Measurements from ENCODE around the gene LUC7L3.
A peak's percentile ranks its signal among the peaks of the same experiment; 100 is the strongest.

Gene LUC7L3

DNA sequence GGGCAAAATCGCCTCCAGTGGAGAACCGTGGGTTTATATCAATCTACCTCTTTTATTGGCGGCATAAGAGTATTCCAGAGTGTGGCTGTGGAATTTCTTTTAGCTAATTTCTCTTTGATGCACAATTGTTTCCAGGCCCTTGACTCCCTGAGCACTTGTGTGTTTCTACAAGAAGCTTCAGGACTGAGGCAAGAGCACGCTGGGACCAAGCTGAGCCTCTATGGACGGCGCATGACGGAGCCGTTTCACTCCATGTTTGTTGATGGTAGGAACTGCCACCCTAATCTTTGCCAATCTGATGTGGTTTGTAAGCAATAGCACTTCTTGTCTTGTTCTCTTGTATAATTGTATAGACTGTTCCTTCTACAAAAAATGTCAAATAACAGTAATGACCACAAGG, 59.1 kb downstream of the LUC7L3 start:
- Mint-ChIP-seq H3K27me3 (ENCODE audit: low read depth, poor library complexity) (peaks cover 3% of the 10 kb centered on the region), H3K36me3 (ENCODE audit: low read depth) (no peaks in the 10 kb centered on the region), H3K4me3 (no peak overlapping the region), H3K4me1 (peaks cover 5% of the 10 kb centered on the region), H3K27ac (no peak overlapping the region), H3K9me3 (no peaks in the 10 kb centered on the region)
- TF ChIP-seq CTCF (IDR thresholded peaks at IDR 0.05) = no peak
- DNase-seq = no peak

GRCh38 chr17:50778988-50779387, 59.6 kb downstream of the LUC7L3 start:
- Mint-ChIP-seq H3K4me3 (no peak overlapping the region), H3K27ac (no peak overlapping the region), H3K36me3 (ENCODE audit: low read depth) (no peaks in the 10 kb centered on the region), H3K9me3 (no peaks in the 10 kb centered on the region), H3K4me1 (peaks cover 5% of the 10 kb centered on the region), H3K27me3 (ENCODE audit: low read depth, poor library complexity) (peaks cover 3% of the 10 kb centered on the region)
- DNase-seq = no peak
- TF ChIP-seq CTCF (IDR thresholded peaks at IDR 0.05) = no peak

GRCh38 chr17:50779747-50780353, 60.4 kb downstream of the LUC7L3 start:
- DNase-seq = no peak
- H3K9me3 Mint-ChIP-seq = no peaks in the 10 kb centered on the region
- H3K4me3 Mint-ChIP-seq = no peak overlapping the region
- no peak overlapping the region for H3K27ac Mint-ChIP-seq
- H3K27me3 Mint-ChIP-seq (ENCODE audit: low read depth, poor library complexity) = peaks cover 3% of the 10 kb centered on the region
- H3K4me1 Mint-ChIP-seq = peaks cover 5% of the 10 kb centered on the region
- H3K36me3 Mint-ChIP-seq (ENCODE audit: low read depth) = no peaks in the 10 kb centered on the region
- no peak for TF ChIP-seq CTCF (IDR thresholded peaks at IDR 0.05)

DNA sequence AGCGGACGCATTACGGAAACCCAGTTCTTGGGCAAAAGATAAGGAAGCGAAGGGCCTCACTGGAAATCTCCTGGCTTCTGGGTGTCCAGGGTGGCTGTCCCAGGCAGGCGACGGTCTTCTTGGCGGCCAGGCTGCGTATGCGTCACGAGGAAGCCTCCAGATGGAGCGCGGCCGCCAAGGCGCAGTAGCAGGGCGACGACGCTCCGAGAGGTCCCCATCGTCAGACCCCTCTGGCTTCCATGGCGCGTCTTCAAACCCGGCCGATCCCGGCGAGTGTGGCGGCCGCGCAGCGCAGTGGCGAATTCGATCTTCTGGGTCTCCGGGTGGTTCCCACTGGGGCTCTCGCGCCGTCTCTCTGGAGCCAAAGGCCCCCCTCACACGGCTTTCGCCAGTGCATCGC, 61.8 kb downstream of the LUC7L3 start:
- TF ChIP-seq CTCF (IDR thresholded peaks at IDR 0.05) = no peak
- Mint-ChIP-seq H3K36me3 (ENCODE audit: low read depth) (no peaks in the 10 kb centered on the region), H3K4me3 (no peak overlapping the region)

GRCh38 chr17:50783193-50783660, 63.8 kb downstream of the LUC7L3 start:
- TF ChIP-seq CTCF (IDR thresholded peaks at IDR 0.05) = peak; percentile 98
- H3K27ac Mint-ChIP-seq = no peak overlapping the region
- no peaks in the 10 kb centered on the region for H3K36me3 Mint-ChIP-seq (ENCODE audit: low read depth)
- no peaks in the 10 kb centered on the region for H3K9me3 Mint-ChIP-seq
- peaks cover 28% of the 10 kb centered on the region for H3K4me1 Mint-ChIP-seq
- DNase-seq = peak; percentile 91
- no peak overlapping the region for H3K4me3 Mint-ChIP-seq
- H3K27me3 Mint-ChIP-seq (ENCODE audit: low read depth, poor library complexity) = no peaks in the 10 kb centered on the region

More for the DNA sequence above, 61.8 kb downstream of the LUC7L3 start:
- Mint-ChIP-seq H3K27me3 (ENCODE audit: low read depth, poor library complexity) (peaks cover 3% of the 10 kb centered on the region), H3K9me3 (no peaks in the 10 kb centered on the region), H3K27ac (no peak overlapping the region), H3K4me1 (peaks cover 8% of the 10 kb centered on the region)
- DNase-seq = no peak

DNA sequence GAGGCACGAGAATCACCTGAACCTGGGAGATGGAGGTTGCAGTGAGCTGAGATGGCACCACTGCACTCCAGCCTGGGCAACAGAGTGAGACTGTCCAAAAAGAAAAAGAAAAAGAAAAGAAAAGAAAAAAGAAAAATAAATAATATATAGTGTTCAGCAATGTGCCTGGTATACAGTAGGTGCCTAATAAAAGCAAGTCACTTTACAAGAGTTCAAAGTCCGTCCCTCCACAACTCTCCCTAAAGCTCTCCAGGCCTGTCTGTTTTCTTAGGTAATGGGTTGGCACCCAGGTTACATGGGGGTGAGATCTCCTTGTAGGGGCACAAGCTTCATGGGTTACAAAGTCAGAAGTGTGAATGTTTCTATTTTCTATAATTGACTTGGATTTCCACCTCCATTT, 64.5 kb downstream of the LUC7L3 start:
- Mint-ChIP-seq H3K4me3 (no peak overlapping the region), H3K27me3 (ENCODE audit: low read depth, poor library complexity) (no peaks in the 10 kb centered on the region), H3K4me1 (peaks cover 28% of the 10 kb centered on the region), H3K9me3 (no peaks in the 10 kb centered on the region), H3K27ac (no peak overlapping the region), H3K36me3 (ENCODE audit: low read depth) (no peaks in the 10 kb centered on the region)
- TF ChIP-seq CTCF (IDR thresholded peaks at IDR 0.05) = no peak
- no peak for DNase-seq
